Subcutaneous abdominal adipose tissue (tissue), 5 donors: Measurements from ENCODE around the gene BTG3.

ENCODE experiments used
- H3K27ac ChIP-seq: one replicate; pipeline ENCODE4 v1.7.0; 2013; ENCODE audit warnings: low read depth, mild to moderate bottlenecking, inconsistent platforms, low read length, moderate library complexity
- H3K27me3 ChIP-seq, 5 donors: one replicate each; pipeline ENCODE4 v1.7.0; 2013; ENCODE audit warnings: low read length in 5 of 5, inconsistent platforms in 1 of 5; ENCODE audit not compliant: control insufficient read depth in 5 of 5, insufficient read depth in 4 of 5
- H3K36me3 ChIP-seq, 5 donors: one replicate each; pipeline ENCODE4 v1.7.0; 2013; ENCODE audit warnings: low read length in 5 of 5; ENCODE audit not compliant: control insufficient read depth in 5 of 5, insufficient read depth in 5 of 5
- H3K4me1 ChIP-seq, 5 donors: one replicate each; pipeline ENCODE4 v1.7.0; 2013; ENCODE audit warnings: low read length in 5 of 5, mild to moderate bottlenecking in 3 of 5, moderate library complexity in 1 of 5; ENCODE audit not compliant: control insufficient read depth in 5 of 5, insufficient read depth in 5 of 5
- H3K4me3 ChIP-seq, 5 donors: one replicate each; pipeline ENCODE4 v1.7.0; 2013; ENCODE audit warnings: low read length in 5 of 5, low read depth in 1 of 5
- H3K9ac ChIP-seq, 5 donors: one replicate each; pipeline ENCODE4 v1.7.0; 2013; ENCODE audit warnings: low read length in 5 of 5, mild to moderate bottlenecking in 4 of 5, moderate library complexity in 3 of 5
- H3K9me3 ChIP-seq, 5 donors: one replicate each; pipeline ENCODE4 v1.7.0; 2013; ENCODE audit warnings: low read length in 5 of 5; ENCODE audit not compliant: control insufficient read depth in 5 of 5
- donor health status: healthy.
- donor health status: healthy.
- donor health status: healthy.
- donor health status: healthy.
- donor health status: healthy.

BTG3 gene, protein sequence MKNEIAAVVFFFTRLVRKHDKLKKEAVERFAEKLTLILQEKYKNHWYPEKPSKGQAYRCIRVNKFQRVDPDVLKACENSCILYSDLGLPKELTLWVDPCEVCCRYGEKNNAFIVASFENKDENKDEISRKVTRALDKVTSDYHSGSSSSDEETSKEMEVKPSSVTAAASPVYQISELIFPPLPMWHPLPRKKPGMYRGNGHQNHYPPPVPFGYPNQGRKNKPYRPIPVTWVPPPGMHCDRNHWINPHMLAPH

GRCh38 chr21:17612565-17613241, at the start of gene BTG3:
Gene BTG3 (minus strand): TSS chr21:17612901. CDS start chr21:17609144, 3,757 bp downstream.
- H3K4me1 ChIP-seq = peaks cover 0 to 18% (median 15%) of the 10 kb centered on the region in 5 donors
- peak within 1 kb of the TSS; percentile 88 to 96 (median 90) for H3K9ac ChIP-seq
- peak within 1 kb of the TSS; percentile 85 to 91 (median 90) for H3K4me3 ChIP-seq
- H3K36me3 ChIP-seq = peaks cover 2 to 6% (median 5%) of the 10 kb centered on the region in 5 donors
- H3K27me3 ChIP-seq = no peaks in the 10 kb centered on the region
- H3K9me3 ChIP-seq = no peaks in the 10 kb centered on the region
- peak within 1 kb of the TSS; percentile 98 for H3K27ac ChIP-seq

DNA sequence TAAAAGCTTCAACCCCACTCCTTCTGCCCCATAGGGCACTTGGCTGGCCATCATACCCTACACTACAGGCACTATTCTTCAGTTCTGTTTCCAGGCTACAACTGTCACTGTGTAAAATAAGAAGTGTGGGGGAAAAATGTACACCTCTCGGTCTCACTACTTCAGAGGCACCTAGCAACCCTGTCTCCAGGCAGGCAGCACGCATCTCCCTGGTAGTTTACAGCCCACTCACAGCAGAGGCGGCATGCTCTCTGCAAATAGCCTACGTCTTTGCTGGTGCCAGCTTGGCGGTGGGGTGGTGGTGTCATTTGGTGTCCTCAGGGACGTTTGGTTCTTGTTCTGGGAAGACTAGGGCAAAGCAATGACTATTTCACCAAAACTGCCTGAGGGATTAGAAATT, 48.2 kb upstream of the BTG3 start:
- no peaks in the 10 kb centered on the region for H3K36me3 ChIP-seq
- H3K27ac ChIP-seq = no peak overlapping the region
- peaks cover 0 to 6% (median 0%) of the 10 kb centered on the region in 5 donors for H3K4me1 ChIP-seq
- H3K9ac ChIP-seq = no peak overlapping the region
- H3K4me3 ChIP-seq = no peak overlapping the region
- no peaks in the 10 kb centered on the region for H3K9me3 ChIP-seq
- H3K27me3 ChIP-seq = peaks cover 0 to 3% (median 0%) of the 10 kb centered on the region in 5 donors

GRCh38 chr21:17660452-17660851, 47.8 kb upstream of the BTG3 start:
- Histone ChIP-seq H3K4me3 (no peak overlapping the region), H3K36me3 (no peaks in the 10 kb centered on the region), H3K9me3 (no peaks in the 10 kb centered on the region), H3K9ac (no peak overlapping the region), H3K27ac (no peak overlapping the region), H3K27me3 (peaks cover 0 to 3% (median 0%) of the 10 kb centered on the region in 5 donors), H3K4me1 (peaks cover 0 to 6% (median 0%) of the 10 kb centered on the region in 5 donors)

DNA sequence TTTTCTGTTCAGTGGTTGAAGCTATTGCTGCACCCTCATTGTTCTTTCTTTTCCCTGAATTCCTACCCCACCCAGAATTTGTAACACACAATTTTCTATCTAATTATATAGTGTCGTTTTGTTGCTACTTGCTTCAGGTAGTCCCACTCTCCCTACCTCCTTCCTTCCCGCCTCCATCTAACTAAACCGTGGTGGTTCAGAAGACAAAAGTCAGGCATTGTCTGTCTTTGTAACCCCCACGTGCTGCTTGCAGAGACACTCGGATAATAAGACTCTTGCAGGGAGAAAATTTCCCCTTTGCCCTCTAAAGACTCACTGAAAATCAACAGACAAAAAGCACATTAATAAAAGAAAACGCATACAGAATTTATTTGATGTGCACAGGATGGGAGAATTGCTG, 46.2 kb upstream of the BTG3 start:
- H3K36me3 ChIP-seq = no peaks in the 10 kb centered on the region
- peaks cover 0 to 6% (median 0%) of the 10 kb centered on the region in 5 donors for H3K4me1 ChIP-seq
- no peak overlapping the region for H3K4me3 ChIP-seq
- peaks cover 0 to 3% (median 0%) of the 10 kb centered on the region in 5 donors for H3K27me3 ChIP-seq
- H3K9ac ChIP-seq = no peak overlapping the region
- H3K27ac ChIP-seq = no peak overlapping the region
- peaks cover 0 to 2% (median 0%) of the 10 kb centered on the region in 5 donors for H3K9me3 ChIP-seq

DNA sequence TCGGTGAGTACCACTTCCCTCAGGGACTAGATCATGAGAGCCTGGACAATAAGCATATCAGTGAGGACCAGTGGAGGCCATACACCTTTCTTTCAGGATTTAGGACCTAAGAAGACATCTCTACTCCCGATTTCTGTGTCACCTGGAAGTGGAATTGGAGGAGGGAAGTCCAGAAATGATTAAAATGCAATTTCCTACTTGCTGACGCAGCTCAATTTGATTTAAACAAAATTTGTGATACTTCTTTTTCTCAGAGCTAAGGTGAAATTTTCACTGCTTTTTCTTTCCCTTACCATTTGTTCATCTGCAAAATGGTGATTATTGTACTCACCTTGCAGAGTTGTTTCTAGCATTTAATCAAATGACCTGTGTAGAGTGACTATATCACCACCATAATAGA, 38.8 kb upstream of the BTG3 start:
- Histone ChIP-seq H3K36me3 (no peaks in the 10 kb centered on the region), H3K9ac (no peak overlapping the region), H3K4me1 (peaks cover 0 to 7% (median 5%) of the 10 kb centered on the region in 5 donors), H3K9me3 (peaks cover 0 to 2% (median 0%) of the 10 kb centered on the region in 5 donors), H3K27ac (no peak overlapping the region), H3K27me3 (no peaks in the 10 kb centered on the region), H3K4me3 (no peak overlapping the region)

DNA sequence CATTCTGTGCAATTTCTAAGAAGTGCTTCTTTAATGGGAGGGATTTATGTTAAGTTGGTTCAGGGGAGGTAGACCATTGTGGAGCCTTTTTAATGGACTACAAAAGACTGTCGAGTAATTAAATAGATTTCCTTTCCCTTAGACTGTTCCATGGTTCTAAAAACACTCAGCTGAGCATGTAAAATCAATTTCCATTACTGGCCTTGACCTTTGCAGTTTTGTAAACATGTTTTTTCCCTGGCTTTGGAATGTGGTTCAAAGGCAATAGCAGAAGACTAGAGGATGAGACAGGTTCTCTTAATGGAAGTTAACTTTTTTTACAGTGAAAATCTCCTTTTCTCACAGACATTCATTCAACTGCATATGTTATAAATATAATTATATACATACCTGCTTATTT, 37.6 kb upstream of the BTG3 start:
- peaks cover 0 to 7% (median 5%) of the 10 kb centered on the region in 5 donors for H3K4me1 ChIP-seq
- no peak overlapping the region for H3K9ac ChIP-seq
- no peaks in the 10 kb centered on the region for H3K27me3 ChIP-seq
- peaks cover 0 to 2% (median 0%) of the 10 kb centered on the region in 5 donors for H3K9me3 ChIP-seq
- no peaks in the 10 kb centered on the region for H3K36me3 ChIP-seq
- no peak overlapping the region for H3K4me3 ChIP-seq
- no peak overlapping the region for H3K27ac ChIP-seq

DNA sequence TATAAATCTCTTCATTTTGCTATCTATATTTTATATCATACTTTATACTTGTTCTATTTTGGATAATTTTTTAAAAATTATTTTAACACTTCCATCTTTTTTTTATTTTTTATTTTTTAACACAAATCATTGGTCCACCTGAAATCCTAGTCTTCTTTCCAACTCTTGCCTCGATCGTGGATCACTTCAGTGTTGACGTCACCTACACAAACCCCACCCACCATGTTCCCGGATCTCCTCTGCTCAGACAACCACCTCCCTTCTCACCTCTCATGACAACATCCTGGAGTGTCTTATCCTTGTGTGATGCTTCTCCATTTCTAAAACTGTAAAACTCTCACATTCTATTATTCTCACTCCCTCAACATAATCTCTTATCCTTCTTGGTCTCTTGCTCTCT, 34.1 kb upstream of the BTG3 start:
- Histone ChIP-seq H3K9ac (no peak overlapping the region), H3K36me3 (no peaks in the 10 kb centered on the region), H3K4me1 (peaks cover 0 to 7% (median 5%) of the 10 kb centered on the region in 5 donors), H3K27me3 (no peaks in the 10 kb centered on the region), H3K27ac (no peak overlapping the region), H3K4me3 (no peak overlapping the region), H3K9me3 (no peaks in the 10 kb centered on the region)

- Histone ChIP-seq H3K27ac (no peak overlapping the region), H3K9me3 (peaks cover 0 to 2% (median 0%) of the 10 kb centered on the region in 5 donors), H3K9ac (no peak overlapping the region), H3K27me3 (no peaks in the 10 kb centered on the region), H3K4me3 (no peak overlapping the region), H3K36me3 (no peaks in the 10 kb centered on the region), H3K4me1 (no peaks in the 10 kb centered on the region)
Measured at GRCh38 chr21:17644186-17644585, 31.5 kb upstream of the BTG3 start.

DNA sequence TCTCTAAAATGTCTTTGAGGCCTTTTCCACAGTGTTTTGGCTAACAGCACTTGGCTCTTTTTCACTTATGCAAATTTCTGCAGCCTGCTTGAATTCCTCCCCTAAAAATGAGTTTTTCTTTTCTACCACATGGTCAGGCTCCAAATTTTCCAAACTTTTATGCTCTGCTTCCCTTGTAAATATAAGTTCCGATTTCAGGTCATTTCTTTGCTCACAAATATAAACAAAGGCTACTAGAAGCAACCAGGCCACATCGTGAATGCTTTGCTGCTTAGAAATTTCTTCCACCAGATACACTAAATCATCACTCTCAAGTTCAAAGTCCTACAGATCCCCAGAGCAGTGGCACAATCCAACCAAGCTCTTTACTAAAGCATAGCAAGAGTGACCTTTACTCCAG, 28.1 kb upstream of the BTG3 start:
- no peak overlapping the region for H3K27ac ChIP-seq
- peaks cover 0 to 5% (median 3%) of the 10 kb centered on the region in 5 donors for H3K4me1 ChIP-seq
- H3K27me3 ChIP-seq = no peaks in the 10 kb centered on the region
- H3K36me3 ChIP-seq = no peaks in the 10 kb centered on the region
- H3K4me3 ChIP-seq = no peak overlapping the region
- H3K9me3 ChIP-seq = peaks cover 0 to 2% (median 0%) of the 10 kb centered on the region in 5 donors
- no peak overlapping the region for H3K9ac ChIP-seq

GRCh38 chr21:17636711-17637110, 24.0 kb upstream of the BTG3 start:
- H3K4me1 ChIP-seq = peaks cover 0 to 7% (median 4%) of the 10 kb centered on the region in 5 donors
- no peak overlapping the region for H3K9ac ChIP-seq
- peaks cover 0 to 2% (median 0%) of the 10 kb centered on the region in 5 donors for H3K9me3 ChIP-seq
- H3K27ac ChIP-seq = no peak overlapping the region
- H3K27me3 ChIP-seq = no peaks in the 10 kb centered on the region
- H3K4me3 ChIP-seq = no peak overlapping the region
- no peaks in the 10 kb centered on the region for H3K36me3 ChIP-seq
